ENCODE measurements around the gene ACD.
A peak's percentile ranks its signal among the peaks of the same experiment; 100 is the strongest.
"Not testable (repeated sequence)": the region's sequence is repeated elsewhere in the genome, so short reads cannot be mapped to it uniquely, and the experiment has no call there.

ACD gene

GRCh38 chr16:67659675-67660563, at the start of gene ACD:
Gene ACD (minus strand): TSS chr16:67660260. CDS start chr16:67660220, 40 bp downstream.
- peak; percentile 87 for DNase-seq

- DNase-seq, result no peak
These were observed 49.0 kb upstream of the ACD start for GRCh38 chr16:67709050-67709449.

- DNase-seq, result no peak
These were observed 48.3 kb upstream of the ACD start for GRCh38 chr16:67708368-67708771.

GRCh38 chr16:67707790-67708189, 47.7 kb upstream of the ACD start:
- no peak for DNase-seq

GRCh38 chr16:67707210-67707609, 47.1 kb upstream of the ACD start:
- DNase-seq, result no peak

- DNase-seq, result no peak
These were observed 44.0 kb upstream of the ACD start for GRCh38 chr16:67704110-67704509.

GRCh38 chr16:67703626-67704025, 43.6 kb upstream of the ACD start:
- DNase-seq, result no peak

GRCh38 chr16:67702130-67702529, 42.1 kb upstream of the ACD start:
- no peak for DNase-seq

GRCh38 chr16:67701420-67701819, 41.4 kb upstream of the ACD start:
- no peak for DNase-seq

GRCh38 chr16:67699265-67699664, 39.2 kb upstream of the ACD start:
- no peak for DNase-seq

GRCh38 chr16:67697422-67698185, 37.5 kb upstream of the ACD start:
- DNase-seq, result no peak

- no peak for DNase-seq
These were observed 34.6 kb upstream of the ACD start for GRCh38 chr16:67694611-67695010.

GRCh38 chr16:67693517-67694285, 33.6 kb upstream of the ACD start:
- not testable (repeated sequence) for DNase-seq

GRCh38 chr16:67685388-67686112, 25.5 kb upstream of the ACD start:
- no peak for DNase-seq

GRCh38 chr16:67683767-67684166, 23.7 kb upstream of the ACD start:
- no peak for DNase-seq

- DNase-seq, result no peak
These were observed 20.2 kb upstream of the ACD start for GRCh38 chr16:67679935-67680897.

GRCh38 chr16:67678354-67679023, 18.4 kb upstream of the ACD start:
- no peak for DNase-seq

- no peak for DNase-seq
These were observed 17.7 kb upstream of the ACD start for GRCh38 chr16:67677712-67678111.

- no peak for DNase-seq
These were observed 16.9 kb upstream of the ACD start for GRCh38 chr16:67676939-67677338.

- no peak for DNase-seq
These were observed 16.5 kb upstream of the ACD start for GRCh38 chr16:67676516-67676915.

GRCh38 chr16:67675999-67676398, 15.9 kb upstream of the ACD start:
- DNase-seq, result no peak

All from NCI-H1092 (cell line).